Measurements from ENCODE around the gene LILRB5.
"Not testable (repeated sequence)": the region's sequence is repeated elsewhere in the genome, so short reads cannot be mapped to it uniquely, and the experiment has no call there.

The LILRB5 gene

DNA sequence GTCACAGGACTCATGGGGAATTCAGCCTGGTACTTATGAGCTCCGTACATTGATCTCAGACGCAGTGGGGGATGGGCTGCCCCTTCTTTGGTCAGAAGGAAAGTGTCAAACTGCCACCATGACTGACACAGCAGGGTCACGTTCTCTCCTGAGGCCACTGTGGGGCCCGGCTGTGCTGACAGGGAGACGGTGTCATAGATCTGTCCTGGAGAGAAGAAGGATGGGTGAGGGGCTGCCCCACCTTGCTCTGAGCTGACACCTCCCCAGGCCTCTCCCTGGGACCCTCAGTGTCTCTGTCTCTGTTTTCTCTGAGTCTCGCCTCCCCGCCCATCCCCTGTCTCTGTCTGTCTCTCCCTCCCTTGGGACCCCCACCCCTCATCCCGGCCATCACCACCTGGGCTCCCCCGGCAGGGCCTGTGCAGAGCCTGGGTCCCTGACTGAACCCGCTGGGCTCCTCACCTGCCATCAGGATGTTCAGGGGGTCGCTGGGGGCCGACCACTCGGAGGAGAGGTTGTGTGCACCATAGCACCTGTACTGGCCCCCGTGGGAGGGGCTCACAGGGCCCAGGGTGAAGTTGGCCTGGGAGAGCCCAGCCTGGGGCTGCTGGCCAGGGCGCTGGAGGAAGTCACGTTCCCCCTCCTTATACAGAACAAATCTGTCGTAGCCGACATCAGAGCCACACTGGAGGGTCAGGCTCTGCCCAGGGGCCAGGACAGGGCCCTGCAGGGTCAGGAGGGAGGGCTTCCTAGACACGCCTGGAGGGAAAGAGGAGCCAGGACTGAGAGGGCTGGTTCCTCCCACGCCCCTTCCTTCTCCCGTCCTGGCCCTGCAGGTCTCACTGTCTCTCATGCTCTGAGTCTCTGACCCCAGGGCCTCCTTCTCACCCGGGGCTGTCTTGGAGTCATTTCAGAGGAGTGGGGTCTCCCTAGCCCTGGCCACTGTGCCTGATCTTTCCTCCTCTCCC is 16.4 kb downstream of the LILRB5 start:
- not testable (repeated sequence) for DNase-seq

DNA sequence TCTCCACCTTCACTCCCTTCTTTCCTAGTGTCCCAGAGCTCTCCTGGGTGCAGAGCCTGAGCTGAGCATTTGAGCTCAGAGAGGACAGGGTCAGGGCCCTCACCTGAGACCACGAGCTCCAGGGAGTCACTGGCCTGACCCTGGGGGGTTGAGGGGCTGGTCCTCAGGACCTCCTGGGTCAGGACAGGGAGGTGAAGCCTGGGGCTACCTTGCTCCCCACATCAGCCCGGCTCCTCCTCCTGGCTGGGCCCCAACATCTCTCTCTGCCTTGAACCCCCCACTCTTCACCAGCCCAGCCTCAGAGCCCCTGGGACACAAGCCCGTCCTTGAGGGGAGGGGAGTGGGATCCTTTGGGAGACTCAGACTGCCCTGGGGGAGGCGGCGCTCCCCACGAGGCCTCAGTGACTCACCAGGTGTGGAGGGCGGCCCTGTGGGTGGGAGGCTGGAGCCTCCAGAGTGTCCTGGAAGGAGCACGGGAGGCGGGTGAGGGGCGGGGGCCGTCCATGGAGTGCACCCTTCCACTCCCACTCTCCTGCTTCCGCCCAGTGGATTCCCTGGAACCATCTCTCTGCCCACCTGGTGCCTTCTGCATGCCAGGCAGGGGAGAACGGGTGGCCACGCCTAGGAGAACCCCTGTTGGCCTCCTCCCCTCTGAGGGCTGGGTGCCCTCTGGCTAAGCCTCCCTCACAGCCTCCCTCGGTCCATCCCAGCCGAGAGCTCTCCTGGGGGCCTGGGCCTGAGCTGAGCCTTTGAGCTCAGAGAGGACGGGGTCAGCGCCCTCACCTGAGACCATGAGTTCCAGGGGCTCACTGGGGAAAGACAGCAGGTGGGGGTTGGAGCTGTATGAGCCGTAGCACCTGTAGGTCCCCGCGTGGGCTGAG is 17.3 kb downstream of the LILRB5 start:
- DNase-seq, result not testable (repeated sequence)

DNA sequence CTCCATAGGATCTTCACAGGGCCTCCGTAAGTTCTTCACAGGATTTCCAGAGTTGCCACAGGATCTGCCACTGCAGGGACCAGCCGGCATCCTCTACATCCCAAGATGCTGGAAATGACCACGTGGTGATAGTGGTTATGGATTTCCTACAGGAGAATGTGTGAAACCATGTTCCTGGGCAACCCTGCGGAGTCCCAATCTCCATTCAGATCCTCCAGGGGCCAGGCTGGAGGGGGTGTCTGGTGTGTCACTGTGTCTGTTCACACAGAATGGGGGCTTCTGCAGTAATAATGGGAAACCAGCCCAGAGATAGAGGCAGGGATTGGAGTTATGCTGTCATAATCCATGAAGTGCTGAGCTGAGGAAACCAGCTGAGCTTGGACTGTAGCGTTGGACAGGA is 23.1 kb downstream of the LILRB5 start:
- DNase-seq, result no peak

DNA sequence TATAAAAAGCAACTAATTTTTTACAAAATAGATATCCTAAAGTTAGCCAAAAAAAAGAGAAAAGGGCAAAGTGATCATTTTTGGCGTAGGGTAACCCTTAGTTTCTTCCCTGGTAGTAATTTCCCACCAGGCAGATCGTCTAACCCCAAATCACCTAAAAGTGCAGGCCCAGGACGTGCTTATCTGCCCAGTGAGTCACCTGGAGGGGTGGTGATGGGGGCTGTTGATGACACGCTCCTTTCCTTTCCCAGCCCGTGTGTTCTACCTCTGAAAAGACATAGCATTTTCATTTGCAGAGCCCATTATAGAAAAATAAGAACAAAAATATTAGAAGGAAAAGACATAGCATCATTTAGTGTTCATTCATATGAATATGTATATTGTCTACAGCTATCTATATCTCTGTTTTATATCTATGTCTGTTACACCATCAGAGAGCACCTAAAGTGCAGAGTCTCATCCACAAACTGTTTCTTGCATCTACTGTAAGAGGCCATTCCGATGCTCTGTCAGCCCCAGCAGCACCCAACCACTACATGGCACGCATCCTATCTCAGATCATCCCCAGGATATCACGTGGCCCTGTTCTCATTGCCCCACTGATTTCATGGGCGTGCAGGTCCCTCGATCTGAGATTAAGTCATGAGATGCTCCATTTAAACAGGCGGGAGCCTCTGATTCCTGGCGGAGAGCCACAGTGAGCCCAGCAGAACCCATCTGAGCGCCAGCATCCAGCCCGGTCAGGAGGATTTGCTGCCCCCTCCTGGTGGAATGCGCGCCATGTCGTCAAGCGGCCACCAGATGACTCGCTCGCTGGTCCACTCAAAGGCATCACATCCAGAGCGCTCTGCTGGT is 25.8 kb downstream of the LILRB5 start:
- peak; percentile 79 for DNase-seq

DNA sequence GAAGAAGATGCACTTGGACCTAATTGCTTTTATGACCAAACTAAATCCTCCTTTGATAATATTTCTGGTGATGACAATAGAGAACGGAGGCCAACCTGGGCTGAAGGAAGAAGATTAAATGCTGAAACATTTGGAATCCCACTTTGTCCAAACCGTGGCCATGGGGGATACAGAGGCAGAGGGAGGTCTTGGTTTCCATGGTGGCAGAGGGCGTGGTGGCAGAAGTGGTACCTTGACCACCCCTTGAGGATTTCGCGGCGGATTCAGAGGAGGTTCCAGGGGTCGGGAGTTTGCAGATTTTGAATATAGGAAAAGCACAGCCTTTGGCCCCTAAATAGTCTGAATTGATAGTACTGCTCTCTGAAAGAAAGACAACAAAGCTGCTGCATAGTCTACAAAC is 27.0 kb downstream of the LILRB5 start:
- no peak for DNase-seq

DNA sequence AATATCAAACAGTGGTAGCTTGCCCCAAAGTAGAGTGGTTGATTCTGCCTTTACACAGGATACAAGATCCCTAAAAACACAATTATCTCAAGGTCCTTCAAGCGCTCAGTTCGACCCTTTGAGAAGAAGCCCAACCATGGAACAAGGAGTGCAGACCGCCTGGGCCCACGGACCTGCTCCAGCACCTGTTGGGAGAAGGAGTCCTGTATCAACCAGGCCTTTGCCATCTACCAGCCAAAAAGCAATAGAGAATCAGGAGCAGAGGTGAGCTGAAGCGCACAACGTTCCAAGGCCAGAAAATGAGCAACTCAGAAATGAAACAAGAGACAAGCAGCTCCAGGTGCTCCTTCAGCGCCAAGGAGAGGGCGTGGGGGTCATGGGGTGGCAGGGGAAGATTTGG is 27.9 kb downstream of the LILRB5 start:
- no peak for DNase-seq

DNA sequence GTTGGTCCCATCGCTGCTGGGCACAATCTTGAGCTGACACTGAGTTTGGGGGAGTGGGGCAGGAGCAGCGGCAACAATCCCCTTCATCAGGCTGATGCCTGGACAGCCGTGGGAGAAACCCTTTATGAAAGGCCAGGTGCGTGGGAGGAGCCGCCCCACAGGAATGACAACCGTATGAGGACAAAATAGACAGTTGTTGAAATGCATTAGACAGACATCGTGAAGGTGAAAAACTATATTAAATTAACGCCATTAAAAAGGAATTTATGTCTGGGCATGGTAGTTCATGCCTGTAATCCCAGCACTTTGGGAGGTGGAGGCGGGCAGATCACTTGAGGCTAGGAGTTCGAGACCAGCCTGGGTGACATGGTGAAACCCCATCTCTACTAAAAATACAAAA is 32.5 kb downstream of the LILRB5 start:
- not testable (repeated sequence) for DNase-seq

DNA sequence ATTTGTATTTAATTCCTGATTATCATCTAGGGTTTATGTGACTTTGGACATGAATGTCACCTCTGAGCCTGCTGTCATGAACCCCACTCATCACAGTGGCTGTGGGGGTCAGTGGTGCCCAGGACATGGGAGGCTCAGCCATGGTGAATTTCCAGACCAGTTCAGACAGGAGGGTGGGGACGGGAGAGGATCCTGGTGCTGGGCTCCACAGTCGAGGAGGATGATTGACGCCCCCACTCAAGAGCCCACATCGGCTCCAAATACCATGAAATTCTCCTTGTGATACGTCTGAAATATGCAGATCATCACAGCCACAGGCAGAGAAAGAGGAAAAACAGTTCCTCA is 33.2 kb downstream of the LILRB5 start:
- DNase-seq, result not testable (repeated sequence)

DNA sequence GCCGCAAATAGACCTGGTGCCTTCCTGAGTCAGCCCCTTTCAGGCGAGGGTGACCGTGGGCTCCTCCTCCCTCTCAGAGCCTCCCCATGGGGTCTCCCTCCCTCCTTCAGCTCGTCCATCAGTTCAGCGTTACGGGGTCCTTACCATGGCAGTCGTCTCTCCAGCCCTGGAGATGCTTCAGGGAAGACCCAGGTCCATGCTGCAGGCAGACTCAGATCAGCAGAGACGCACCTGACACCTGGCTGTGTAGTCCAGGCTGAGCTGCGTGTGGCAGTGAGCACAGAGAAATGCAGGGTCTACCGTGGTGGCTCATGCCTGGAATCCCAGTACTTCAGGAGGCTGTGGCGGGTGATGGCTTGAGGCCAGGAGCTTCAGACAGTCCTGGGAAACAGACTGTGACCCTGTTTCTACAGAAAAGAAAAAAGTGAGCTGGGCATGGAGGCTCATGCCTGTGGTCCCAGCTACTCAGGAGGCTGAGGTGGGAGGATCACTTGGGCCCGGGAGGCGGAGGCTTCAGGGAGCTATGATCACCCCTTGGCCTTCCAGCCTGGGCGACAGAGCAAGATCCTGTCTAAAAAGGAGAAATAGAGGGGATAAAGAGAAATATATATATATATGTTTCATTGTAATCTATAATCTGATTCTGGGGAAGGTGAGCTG is 33.7 kb downstream of the LILRB5 start:
- DNase-seq, result not testable (repeated sequence)

DNA sequence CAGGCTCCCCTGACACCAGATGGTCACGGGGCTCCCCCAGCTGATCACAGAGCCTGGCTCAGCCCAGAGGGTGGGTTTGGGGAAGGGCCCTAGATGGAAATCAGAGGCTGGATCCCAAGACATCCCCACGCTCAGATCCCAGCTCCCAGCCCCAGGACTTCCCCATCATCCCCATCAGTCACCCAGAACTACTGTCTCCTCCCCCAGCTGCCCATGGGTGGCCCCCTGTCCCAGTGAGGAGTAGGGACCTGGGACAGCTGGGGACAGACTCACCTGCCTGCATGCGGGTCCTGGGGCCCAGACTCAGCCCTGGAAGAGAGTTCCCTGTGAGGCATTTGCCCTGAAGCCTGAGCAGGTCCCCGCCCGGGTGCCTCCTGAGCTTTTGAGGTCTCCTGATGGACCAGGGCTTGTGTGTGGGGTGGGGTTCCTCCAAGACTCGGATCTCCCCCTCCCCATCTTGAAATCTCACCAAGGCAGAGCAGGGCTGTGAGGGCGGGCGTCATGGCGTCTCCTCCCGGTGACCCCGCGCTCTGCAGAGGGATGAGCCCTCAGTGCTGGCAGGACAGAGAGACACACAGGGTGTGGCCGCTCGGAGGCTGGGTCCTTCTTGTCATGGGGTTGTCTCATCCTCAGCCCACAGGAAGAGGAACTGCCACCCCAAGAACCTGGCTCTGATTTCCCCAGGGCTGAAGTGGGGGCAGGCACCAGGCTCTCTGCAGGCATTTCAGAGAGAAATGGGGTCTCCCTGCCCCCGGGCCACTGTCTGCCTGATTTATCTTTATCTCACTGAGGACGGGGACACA is 34.4 kb downstream of the LILRB5 start, which contains the start of gene LILRB3:
LILRB3 (minus strand) TSS at position 534 of the 803 bp plus-strand sequence; CDS start at position 503, 31 bp downstream.
- peak; percentile 14 for DNase-seq

DNA sequence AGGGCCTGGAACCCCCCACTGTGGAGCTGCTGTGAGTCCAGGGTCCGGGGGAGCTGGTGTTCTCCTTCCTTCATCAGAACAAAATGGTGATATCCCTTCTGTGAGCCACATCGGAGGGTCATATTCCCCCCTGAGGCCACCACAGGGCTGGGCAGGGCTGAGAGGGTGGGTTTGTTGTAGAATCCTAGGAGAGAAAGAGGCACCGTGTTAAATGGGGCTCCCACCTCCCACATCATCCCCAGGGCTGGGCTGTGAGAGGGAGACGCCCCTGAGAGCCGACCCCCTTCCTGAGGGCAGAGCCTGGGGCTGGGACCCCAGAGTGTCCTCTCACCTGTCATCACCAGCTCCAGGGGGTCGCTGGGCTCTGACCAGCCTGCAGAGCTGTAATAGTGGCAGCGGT is 35.1 kb downstream of the LILRB5 start:
- DNase-seq, result not testable (repeated sequence)

DNA sequence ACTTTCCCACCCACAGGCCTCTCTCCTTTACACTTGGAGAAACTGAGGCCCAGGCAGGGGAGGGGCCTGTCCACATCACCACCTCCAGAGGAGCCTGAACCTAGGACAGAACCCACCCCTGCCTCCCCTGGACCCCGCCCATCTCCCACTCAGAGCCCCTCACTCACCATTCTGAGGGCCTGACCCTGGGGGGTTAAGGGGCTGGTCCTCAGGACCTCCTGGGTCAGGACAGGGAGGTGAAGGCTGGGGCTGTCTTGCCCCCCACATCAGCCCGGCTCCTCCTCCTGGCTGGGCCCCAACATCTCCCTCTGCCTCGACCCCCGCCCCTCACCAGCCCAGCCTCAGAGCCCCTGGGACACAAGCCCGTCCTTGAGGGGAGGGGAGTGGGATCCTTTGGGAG is 37.4 kb downstream of the LILRB5 start:
- DNase-seq, result not testable (repeated sequence)

DNA sequence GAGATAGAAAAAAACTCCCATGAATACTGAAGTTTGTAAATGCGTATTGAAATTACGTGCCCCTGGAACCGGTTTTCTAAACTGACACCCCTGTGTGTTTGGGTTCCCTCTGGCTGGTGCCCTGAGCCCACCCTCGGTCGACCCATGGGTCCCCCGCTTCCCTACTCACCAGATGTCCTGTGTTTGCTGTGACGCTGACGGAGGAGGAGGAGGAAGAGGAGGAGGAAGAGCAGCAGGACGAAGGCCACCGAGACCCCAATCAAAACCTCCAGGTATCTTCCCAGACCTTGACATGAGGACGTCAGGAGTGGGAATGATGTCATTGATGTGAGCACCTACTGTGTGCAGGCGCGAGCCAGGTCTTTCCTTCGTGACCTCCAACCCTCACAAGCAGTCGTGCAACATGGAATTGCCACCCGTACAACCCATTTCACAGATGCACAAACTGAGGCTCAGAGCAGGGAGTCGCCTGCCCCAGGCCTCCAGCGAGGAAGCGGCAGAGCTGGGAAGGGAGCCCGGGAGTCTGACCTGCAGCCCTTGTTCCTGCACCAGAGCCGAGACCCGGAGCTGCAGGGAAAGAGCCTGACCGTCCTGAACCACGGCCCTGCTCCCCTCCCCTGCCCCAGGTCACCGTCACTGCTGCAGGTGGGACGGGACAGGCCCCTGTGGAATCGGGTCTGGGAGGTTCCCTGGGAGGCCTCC is 38.0 kb downstream of the LILRB5 start:
- DNase-seq, result no peak

DNA sequence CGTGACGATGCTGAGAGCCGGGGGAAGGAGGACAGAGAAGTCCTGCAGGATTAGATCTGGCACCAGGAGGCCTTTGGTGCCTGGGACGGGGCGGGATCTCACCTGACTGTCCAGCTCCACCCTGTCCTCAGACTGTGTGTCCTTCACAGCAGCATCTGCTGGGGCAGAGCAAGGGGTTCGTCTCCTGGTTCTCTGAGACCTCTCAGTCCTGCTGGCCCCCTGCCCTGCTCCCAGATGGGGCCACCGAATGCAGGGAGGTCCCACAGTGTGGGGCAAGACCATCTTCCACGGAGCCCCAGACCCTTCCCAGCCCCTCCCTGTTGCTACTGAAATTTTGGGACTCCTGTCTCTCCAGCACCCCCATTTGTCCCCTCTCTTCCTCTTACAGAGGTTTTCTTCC is 38.8 kb downstream of the LILRB5 start:
- DNase-seq, result no peak

DNA sequence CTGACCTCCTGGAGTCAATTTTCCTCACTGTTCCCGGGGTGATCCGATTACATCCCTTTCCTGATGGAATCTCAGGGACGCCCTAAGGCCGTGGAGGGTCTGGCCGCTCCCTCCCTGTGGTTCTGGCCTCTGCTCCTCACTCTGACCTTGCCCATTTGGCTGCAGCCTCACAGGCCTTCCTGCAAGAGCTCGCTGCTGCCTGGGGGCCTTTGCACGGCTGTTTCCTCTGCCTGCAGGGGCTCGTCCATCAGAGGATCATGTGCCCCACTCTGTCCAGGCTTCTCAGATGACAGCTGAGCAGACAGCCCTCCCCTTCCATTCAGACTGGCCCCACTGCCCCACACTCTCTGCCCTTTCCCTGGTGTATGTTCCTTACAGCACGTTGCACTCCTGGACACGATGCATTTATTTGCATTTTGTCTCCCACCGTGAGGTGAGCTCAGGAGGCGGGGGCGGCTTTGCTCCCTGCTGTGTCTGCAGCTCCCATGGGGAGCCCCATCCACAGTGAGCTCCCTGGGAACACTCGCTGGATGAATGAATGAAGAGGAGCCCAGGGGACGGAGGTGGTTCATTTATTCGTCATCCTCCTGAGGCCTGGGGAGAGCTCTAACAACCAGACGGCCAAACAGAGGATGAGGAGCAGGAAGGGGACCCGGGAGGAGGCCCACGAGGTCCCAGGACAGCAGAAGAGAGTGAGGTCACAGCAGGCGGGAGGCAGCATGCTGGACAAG is 39.4 kb downstream of the LILRB5 start:
- not testable (repeated sequence) for DNase-seq

DNA sequence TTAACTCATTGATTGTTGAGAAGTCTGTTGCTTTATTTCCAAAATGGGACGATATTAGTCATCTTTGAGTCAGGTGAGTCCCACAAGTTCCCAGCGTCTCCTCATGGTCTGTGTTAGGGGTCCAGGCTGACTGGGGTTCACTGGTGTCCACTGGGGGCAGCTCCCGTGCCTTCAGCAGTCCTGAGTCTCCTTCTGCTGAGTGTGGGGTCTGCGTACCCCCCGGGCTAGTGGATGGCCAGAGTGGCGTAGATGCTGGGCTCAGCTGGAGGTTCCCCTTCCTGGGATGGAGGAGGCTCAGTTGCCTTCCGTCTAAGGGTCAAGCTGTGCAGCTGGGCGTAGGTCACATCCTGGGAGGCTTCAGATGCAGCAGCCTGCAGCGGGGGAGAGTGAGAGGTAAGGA is 40.2 kb downstream of the LILRB5 start:
- DNase-seq, result no peak

DNA sequence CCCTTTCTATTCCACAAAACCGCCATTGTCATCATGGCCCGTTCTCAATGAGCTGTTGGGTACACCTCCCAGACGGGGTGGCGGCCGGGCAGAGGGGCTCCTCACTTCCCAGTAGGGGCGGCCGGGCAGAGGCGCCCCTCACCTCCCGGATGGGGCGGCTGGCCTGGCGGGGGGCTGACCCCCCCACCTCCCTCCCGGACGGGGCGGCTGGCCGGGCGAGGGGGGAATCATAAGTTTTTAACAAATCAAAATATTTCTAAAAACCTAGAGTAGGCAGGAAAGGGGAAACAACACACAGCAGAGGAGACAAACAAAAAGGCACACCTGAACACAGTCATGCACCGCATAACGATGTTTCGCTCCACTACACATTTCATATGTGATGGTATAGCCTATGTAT is 42.3 kb downstream of the LILRB5 start:
- DNase-seq, result not testable (repeated sequence)

DNA sequence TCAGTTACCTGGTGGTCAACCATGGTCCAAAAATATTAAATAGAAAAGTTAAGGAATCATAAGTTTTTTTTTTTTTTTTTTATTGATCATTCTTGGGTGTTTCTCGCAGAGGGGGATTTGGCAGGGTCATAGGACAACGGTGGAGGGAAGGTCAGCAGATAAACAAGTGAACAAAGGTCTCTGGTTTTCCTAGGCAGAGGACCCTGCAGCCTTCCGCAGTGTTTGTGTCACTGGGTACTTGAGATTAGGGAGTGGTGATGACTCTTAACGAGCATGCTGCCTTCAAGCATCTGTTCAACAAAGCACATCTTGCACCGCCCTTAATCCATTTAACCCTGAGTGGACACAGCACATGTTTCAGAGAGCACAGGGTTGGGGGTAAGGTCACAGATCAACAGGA is 42.9 kb downstream of the LILRB5 start:
- DNase-seq, result not testable (repeated sequence)

DNA sequence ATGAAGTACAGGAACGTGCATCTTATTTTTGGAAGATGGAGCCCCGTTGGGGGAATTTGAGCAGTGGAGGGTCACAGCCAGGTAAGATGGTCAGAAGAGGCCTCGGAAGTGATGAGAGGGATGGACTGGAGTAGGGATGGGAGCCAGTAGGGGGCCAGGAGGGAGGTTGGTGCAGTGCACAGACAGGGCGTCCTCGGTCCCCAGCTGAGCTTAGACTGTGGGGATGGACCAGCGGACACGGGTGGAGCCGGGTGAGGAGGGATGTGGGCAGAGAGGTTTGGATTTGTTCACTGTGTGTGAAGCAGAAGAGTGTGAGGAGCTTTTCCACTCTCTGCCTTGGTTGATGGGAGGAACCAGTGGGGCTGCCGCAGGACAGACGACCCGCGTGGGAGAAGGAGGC is 45.8 kb downstream of the LILRB5 start:
- DNase-seq, result no peak
